Endodermal cell (in vitro differentiated cells): ENCODE measurements around the gene TACC3. TPM values are rescaled to one million over a fixed set of nuclear protein-coding genes. Genes with fewer than 3 reads are reported as not detected.
A peak's percentile ranks its signal among the peaks of the same experiment; 100 is the strongest.

Experiments used
- DNase-seq: peaks from one replicate; pipeline ENCODE4 v3.0.0-alpha.2; 2017
- H3K27ac ChIP-seq: 2 replicates; pipeline ENCODE4 v1.5.1; 2013; ENCODE audit warnings: mild to moderate bottlenecking, low read depth, low read length, moderate library complexity
- H3K27me3 ChIP-seq: 2 replicates; pipeline ENCODE4 v1.6.1; 2013; ENCODE audit warnings: mild to moderate bottlenecking, low read length, moderate library complexity; ENCODE audit not compliant: insufficient read depth, control insufficient read depth, poor library complexity, severe bottlenecking
- H3K36me3 ChIP-seq: 2 replicates; pipeline ENCODE4 v1.7.0; 2013; ENCODE audit warnings: mild to moderate bottlenecking, low read length, moderate library complexity; ENCODE audit not compliant: control insufficient read depth, insufficient read depth
- H3K4me1 ChIP-seq: one replicate; pipeline ENCODE4 v1.7.0; 2013; ENCODE audit warnings: low read length; ENCODE audit not compliant: control insufficient read depth, insufficient read depth
- H3K4me3 ChIP-seq: 2 replicates; pipeline ENCODE4 v1.5.1; 2013; ENCODE audit warnings: mild to moderate bottlenecking, low read length, moderate library complexity
- H3K9ac ChIP-seq: 2 replicates; pipeline ENCODE4 v1.6.1; 2013; ENCODE audit warnings: mild to moderate bottlenecking, low read length, moderate library complexity; ENCODE audit not compliant: poor library complexity, severe bottlenecking; ENCODE audit errors: extremely low read depth
- H3K9me3 ChIP-seq: 2 replicates; pipeline ENCODE4 v1.6.1; 2013; ENCODE audit warnings: mild to moderate bottlenecking, low read length, moderate library complexity; ENCODE audit not compliant: control insufficient read depth
- H3K27ac Mint-ChIP-seq: 2 replicates; pipeline ENCODE4 v1.8.0; 2020; ENCODE audit warnings: mixed read lengths
- H3K27me3 Mint-ChIP-seq: 2 replicates; pipeline ENCODE4 v1.8.0; 2021; ENCODE audit warnings: mild to moderate bottlenecking, mixed read lengths; ENCODE audit not compliant: insufficient read depth
- H3K36me3 Mint-ChIP-seq: 2 replicates; pipeline ENCODE4 v1.8.0; 2020; ENCODE audit warnings: low read depth, mixed read lengths
- H3K4me1 Mint-ChIP-seq: 2 replicates; pipeline ENCODE4 v1.8.0; 2020; ENCODE audit warnings: mixed read lengths
- H3K4me3 Mint-ChIP-seq: 2 replicates; pipeline ENCODE4 v1.8.0; 2020; ENCODE audit warnings: mild to moderate bottlenecking, moderate library complexity, mixed read lengths
- H3K9me3 Mint-ChIP-seq: 2 replicates; pipeline ENCODE4 v1.8.0; 2020; ENCODE audit warnings: mild to moderate bottlenecking, mixed read lengths
- CTCF ChIP-seq: fragments of 200-600 bp; sonication (generic); conservative IDR thresholded peaks from 2 replicates; pipeline ENCODE4 v1.5.0; 2021; ENCODE audit warnings: antibody characterized with exemption, mild to moderate bottlenecking
- WGBS, 2 experiments: methylation state at CpG; one replicate each; pipeline versions ENCODE4 v1.1.5 to v1.1.7; 2013; ENCODE audit warnings: missing lambda C conversion rate in 2 of 2, mixed read lengths in 1 of 2; ENCODE audit not compliant: insufficient coverage in 1 of 2, insufficient read length in 1 of 2; 5-methylcytosine and 5-hydroxymethylcytosine counted together
- total RNA-seq, 2 donors: library from RNA; stranded (reverse); fragmentation: NEBNext Ultra II Directional in 1 of 2; extraction: Animal tissue kit (Norgen Biotek cat#: 25700) in 1 of 2; gene quantifications; 2 replicates in 1 of 2; 3 replicates in 1 of 2; pipeline ENCODE4 v1.2.1, GENCODE V29; 2021

The TACC3 gene
- total RNA-seq, 2 donors from 2014 or later: 113 to 182 TPM

- DNase-seq: no peak
- Mint-ChIP-seq H3K36me3 (no peaks in the 10 kb centered on the region), H3K27me3 (peaks cover 2% of the 10 kb centered on the region), H3K4me1 (peaks cover 8% of the 10 kb centered on the region), H3K4me3 (no peak overlapping the region), H3K9me3 (no peaks in the 10 kb centered on the region), H3K27ac (no peak overlapping the region)
- H3K36me3 ChIP-seq: no peaks in the 10 kb centered on the region
- H3K27ac ChIP-seq: no peak overlapping the region
- H3K4me1 ChIP-seq: no peaks in the 10 kb centered on the region
- H3K9me3 ChIP-seq: no peaks in the 10 kb centered on the region
- 89 to 93% methylated on average over 23 to 27 of the region's 27 CpGs for WGBS, 2 experiments
- H3K9ac ChIP-seq: no peak overlapping the region
- TF ChIP-seq CTCF: no peak
- H3K27me3 ChIP-seq: no peaks in the 10 kb centered on the region
- H3K4me3 ChIP-seq: no peak overlapping the region
Observed at GRCh38 chr4:1758306-1759121, 37.2 kb downstream of the TACC3 start.

- Mint-ChIP-seq H3K4me1 (peaks cover 8% of the 10 kb centered on the region), H3K9me3 (no peaks in the 10 kb centered on the region), H3K27ac (peak overlapping the region; percentile 66), H3K27me3 (peaks cover 2% of the 10 kb centered on the region), H3K36me3 (no peaks in the 10 kb centered on the region), H3K4me3 (no peak overlapping the region)
- DNase-seq: peak; percentile 74
- Histone ChIP-seq H3K9me3 (no peaks in the 10 kb centered on the region), H3K9ac (no peak overlapping the region), H3K4me1 (no peaks in the 10 kb centered on the region), H3K27me3 (no peaks in the 10 kb centered on the region), H3K27ac (no peak overlapping the region), H3K36me3 (no peaks in the 10 kb centered on the region), H3K4me3 (no peak overlapping the region)
- whole genome bisulfite sequencing, 2 experiments: 83 to 84% methylated on average over 7 to 19 of the region's 19 CpGs
- no peak for TF ChIP-seq CTCF
Observed at GRCh38 chr4:1759170-1759817, 38.0 kb downstream of the TACC3 start.

GRCh38 chr4:1759818-1760223, 38.5 kb downstream of the TACC3 start:
- Mint-ChIP-seq H3K36me3 (no peaks in the 10 kb centered on the region), H3K4me3 (no peak overlapping the region), H3K4me1 (peaks cover 8% of the 10 kb centered on the region), H3K9me3 (no peaks in the 10 kb centered on the region), H3K27ac (no peak overlapping the region), H3K27me3 (peaks cover 2% of the 10 kb centered on the region)
- H3K27me3 ChIP-seq: no peaks in the 10 kb centered on the region
- H3K36me3 ChIP-seq: no peaks in the 10 kb centered on the region
- 87 to 88% methylated on average over 11 to 13 of the region's 13 CpGs for WGBS, 2 experiments
- no peaks in the 10 kb centered on the region for H3K4me1 ChIP-seq
- no peak overlapping the region for H3K4me3 ChIP-seq
- TF ChIP-seq CTCF: peak; percentile 27
- H3K27ac ChIP-seq: no peak overlapping the region
- DNase-seq: peak; percentile 66
- no peak overlapping the region for H3K9ac ChIP-seq
- no peaks in the 10 kb centered on the region for H3K9me3 ChIP-seq
